HG03135 (cell line): ENCODE measurements around the gene METTL25.

Experiments
- ATAC-seq: cut with Tn5 transposase; IDR thresholded peaks from one replicate; pipeline ENCODE4 v1.9.1; 2021; ENCODE audit warnings: mild to moderate bottlenecking, moderate library complexity; ENCODE audit not compliant: unreplicated experiment

Gene METTL25

DNA sequence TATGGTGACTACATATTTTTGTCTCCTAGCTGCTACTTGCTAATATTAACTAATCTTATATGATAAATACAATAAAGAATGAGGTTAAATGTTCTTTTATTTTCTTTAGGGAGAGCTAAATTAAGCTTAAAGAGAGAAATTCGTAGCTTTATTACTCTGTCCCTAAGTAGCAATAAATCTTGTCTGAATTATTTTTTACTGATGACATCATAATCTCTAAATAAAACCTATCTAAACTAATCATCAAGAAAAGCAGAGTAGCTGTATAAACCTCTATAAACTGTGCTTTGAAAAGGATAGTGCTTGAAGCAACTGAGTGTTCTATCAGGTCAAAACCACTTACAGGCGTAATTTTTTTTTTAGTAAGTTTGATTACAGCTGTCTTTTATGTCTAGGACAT is 42.5 kb downstream of the METTL25 start:
- no peak for ATAC-seq

DNA sequence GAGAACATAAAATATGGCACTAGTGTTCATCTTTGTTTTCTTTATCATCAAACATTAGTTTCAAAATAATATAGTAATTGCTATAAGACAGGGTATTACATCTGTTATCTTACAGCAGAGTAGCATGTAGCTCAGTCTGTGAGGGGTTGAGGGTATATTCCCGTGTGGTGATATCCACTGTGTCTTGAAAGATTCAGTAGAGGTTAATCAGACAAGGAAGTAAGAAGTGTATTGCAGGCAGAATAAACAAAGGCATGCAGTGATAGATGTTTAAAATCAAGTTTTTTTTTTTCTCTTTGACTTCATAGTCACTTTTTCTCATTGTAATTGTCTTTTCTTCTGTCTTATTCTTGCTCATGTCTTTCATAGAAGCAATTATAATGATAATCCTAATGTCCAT is 48.3 kb downstream of the METTL25 start:
- ATAC-seq, result no peak

DNA sequence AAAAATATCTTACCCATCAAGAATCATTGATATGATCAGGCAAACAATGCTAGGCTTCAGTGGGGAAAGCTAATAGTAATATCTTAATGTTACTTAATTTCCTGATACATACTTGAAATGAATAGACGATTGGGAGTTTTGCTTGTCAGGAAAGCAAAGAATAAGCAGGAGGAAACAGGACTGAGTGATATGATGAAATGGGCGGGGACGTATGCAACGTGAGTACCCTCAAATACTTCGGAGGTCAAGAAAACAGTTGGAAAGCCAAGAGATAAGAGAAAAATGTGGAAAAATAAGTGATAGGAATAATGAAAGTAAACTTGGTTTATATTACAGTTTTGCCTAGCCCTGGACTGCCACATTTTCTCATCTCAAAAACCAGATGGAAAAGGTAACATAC is 49.2 kb downstream of the METTL25 start:
- ATAC-seq, result no peak

DNA sequence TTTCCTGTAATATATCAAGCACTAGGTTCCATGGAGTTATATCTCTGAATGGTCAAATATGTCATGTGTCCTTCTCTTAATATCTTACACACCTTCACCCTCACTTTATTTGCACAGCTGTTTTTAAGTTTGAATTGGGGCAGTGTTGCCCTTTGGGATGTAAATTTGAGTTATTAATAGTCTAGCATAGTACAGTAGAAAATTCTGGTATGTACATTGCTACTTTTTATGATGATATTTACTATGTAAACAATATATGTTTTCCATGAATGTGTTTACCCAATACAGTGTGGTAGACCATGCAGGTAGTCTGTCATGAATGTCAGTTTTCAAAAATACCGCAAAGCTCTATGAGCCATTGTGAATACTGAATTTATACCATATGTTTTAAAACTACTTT is 50.5 kb downstream of the METTL25 start:
- ATAC-seq, result no peak

DNA sequence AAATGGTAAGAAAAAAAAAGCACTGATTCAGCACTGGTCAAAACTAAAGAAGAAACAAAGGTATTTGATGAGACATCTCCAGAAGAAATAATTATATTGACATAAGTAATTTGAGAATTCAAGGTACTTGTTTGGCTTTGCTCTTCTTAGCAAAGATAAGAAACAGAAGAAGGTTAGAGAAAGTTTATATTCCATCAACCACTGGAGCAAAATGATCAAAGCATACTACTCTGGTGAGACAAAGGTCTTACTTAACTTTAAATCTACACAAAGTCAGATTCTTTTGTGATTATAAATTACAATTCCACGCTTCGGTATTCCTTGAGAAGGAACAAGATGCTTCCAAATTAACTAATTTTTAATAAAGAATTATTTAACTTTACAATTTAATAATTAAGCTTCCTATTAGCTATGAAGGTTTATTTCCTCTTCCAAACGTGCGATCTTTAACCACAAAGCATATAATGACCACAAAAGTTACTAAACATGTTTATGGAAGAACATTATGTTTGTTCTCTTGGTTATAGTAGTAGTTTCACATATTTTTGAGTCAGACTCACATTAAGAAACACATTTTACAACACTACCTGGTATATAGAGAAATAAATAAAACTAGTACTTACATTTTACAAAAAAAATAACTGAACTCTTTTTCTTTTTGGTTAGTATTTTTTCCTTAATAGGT is 53.4 kb downstream of the METTL25 start:
- ATAC-seq, result no peak

DNA sequence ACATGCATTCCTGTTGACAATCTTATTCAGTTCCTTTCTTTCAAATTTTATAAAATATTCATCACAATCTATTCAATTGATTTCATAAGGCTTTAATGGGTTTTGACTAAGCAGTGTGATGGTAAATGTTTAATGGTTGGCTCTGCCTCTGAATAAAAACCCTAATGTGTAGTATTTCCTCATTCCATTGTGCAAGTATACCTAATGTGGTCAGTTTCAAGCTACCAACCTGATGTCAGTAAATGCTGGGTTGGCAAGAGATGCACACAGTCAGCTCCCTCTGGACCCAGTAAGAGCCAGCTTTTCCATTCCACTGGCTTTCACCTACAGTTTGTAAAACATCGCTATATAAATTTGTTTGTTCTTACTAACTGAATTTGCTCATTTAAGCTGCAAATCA is 53.9 kb downstream of the METTL25 start:
- ATAC-seq, result no peak

DNA sequence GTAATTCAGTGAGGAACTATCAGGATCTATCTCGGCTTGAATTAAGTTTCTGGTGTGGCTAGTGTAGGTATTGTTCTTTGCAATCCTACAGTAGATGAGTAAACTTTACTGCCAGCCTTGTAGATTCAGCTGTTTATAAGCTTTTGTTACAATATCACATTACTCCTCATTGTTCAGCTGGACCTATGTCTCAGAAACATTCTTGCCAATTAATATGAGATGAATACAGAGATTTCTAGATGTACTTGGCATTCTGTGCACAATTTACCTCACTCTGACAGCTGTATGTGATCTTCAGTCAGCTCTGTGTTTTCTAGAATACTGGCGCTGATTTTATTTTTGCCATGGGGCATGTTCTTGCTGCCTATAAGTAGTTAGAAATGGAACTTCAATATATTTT is 55.7 kb downstream of the METTL25 start:
- no peak for ATAC-seq

DNA sequence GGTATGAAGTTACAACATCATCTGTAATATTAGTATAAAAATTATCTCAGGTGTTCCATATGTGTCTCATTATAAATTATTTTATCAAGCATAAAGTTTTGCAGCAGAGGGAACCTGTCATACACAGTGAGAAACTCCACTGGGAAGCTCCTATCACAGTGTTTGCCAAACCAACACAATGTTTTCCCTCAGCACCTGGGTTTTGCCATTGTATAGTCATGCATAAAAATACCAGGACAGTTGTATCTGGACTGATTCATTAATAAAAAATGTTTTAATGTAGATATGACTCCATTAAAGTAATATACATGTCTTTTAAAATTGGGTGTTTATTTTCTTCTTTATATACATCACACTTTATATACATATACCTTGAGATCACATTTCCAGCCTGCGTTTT is 56.6 kb downstream of the METTL25 start:
- no peak for ATAC-seq

DNA sequence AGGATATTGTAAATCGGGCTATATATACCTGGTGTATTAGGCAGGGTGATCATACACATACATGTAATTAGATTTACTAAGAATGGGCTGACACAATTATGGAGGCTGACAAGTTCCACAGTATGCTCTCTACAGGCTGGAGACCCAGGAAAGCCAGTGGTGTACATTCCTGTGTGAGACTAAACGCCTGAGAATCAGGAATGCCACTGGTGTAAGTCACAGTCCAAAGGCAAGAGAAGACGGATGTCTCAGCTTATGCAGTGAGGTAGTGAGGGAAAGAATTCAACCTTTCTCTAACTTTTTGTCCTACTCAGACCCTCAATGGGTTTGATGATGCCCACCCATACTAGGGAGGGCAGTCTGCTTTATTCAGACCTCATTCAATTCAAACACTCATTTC is 57.1 kb downstream of the METTL25 start:
- ATAC-seq, result no peak

DNA sequence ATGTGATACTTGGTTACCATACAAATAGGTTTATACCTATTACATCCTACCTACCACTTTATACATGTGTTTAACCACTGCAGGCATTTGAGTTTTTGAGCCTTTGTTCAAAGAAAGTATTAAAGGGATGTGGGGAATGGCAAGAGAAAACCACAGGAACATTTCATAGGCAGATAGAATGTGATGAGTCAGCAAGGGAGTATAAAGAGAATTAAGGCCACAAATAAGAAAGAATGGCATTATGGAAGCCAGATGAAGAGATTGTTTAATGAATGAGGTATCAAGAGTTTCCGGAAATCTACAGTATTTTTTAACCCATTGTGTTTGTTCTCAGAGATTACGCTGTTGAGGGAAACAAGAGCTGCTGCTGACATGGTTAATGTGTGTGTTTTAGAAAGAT is 66.9 kb downstream of the METTL25 start:
- no peak for ATAC-seq

DNA sequence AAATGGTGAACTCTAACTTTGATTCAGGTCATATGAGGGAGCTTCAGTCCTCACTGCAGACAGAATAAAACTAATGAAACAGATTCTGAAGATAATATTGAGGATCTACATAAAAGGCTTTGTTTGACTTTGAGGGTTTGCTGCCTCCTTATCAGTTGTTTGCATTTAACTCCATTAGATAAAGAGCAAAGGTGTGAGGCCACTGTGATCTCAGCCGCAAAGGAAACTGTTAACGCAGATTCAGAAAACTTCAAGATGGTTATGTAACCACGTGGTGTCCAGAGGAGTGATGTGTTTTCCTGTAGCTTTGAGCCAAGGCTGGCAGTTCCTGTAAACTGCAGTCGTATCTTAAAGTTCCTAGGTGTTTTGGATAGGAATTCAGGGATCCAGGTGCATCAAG is 67.8 kb downstream of the METTL25 start:
- ATAC-seq, result no peak

DNA sequence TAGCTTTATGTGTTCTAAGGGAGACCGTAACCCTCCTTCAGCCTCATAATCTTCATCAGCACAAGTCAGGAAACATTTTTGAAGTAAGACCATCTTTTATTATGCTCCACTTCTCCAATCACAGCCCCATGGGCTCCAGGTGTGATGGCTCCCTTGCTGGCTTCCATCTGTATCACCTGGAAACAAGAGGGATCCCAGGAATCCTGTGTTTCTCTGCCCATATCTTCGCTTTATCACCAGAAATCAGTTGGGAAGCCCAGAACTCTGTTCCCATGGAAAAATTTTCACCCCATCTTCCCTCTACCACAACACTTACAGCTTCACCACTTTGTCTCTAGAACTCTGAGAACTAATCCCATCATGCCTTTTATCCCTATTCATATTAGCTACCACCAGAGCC is 68.3 kb downstream of the METTL25 start:
- no peak for ATAC-seq

DNA sequence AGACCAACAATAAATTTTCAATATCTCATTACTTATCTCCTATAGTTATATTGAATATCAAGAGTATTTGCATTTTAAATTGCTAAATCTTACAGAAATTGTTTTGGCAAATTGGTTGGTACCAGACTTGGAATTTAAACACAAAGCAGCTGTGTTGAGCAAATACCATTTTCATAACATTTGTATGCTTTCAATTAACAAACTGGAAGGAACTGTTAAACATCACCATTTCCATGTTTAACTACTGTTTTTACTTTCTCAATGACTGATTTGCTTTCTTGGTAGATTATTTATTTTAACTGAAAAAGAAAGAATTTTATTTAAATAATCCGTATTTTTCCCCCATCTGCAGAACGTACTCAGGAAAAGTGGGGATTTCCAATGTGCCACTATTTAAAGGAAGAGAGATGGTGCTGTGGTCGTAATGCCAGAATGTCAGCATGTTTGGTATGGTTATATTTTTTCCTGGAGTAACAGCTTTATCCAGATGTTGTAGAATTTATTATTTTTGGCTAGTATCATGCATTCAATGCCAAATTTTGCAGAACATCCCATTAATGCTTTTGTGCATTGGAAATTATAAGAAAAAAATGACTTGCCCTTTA is 72.3 kb downstream of the METTL25 start:
- ATAC-seq, result no peak

DNA sequence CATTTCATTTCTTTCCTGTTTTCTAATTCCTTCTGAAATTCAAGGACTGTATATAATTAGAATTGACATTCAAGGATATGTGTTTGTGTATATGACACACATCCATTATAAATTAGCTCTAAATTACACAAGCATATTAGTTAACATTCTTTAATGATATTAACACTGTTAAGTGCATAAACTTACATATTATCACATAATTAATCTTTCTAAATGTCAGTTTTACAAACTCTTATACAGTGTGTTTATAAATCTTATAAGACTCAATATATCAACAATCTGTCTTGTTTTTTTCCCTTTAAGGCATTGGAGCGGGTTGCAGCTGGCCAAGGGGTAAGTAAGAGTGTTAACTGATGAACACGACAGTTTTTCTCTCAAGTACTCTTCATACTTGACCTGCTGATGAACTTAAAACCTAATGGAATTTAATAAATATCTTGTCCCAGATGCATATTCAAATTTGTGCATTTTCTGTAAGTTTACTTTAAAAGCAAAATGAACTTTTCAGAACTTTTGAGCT is 76.1 kb downstream of the METTL25 start:
- no peak for ATAC-seq

DNA sequence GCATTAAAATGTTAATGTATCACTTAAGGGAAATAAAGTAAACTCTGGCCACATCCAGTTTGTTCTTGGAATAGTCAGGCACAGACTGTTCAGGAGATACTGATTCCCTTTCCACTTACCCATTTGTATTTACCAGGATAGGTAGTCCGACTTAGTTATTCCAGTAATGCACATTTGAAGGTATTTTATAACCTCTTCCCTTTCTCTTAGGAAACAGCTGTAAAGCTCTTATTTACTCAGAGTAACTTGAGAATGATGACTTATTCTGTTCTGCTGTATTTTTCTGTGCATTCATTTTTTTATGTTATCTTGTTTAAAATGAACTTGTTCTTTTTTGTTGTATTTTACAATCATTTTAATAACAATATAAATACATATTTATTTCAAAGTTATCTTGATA is 78.0 kb downstream of the METTL25 start:
- ATAC-seq, result no peak

DNA sequence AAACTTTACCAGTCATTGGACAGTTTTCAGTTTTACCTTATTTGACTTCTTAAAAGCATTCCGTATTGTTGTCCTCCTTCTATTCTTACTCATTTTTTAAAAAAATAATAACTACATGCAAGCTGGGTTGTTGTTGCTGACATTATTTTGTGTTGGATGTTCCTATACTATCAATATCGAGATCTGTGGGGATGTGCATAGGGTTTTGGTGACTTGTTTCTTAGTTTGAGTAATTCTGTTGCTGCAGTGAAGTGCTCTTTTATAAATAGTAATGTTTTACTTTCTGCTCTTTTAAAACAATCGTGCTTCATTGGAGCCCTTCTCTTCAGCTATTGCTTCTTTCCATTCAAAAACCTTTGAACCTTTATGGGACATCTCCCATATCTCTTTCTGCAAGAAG is 79.4 kb downstream of the METTL25 start:
- peak; percentile 5 for ATAC-seq

DNA sequence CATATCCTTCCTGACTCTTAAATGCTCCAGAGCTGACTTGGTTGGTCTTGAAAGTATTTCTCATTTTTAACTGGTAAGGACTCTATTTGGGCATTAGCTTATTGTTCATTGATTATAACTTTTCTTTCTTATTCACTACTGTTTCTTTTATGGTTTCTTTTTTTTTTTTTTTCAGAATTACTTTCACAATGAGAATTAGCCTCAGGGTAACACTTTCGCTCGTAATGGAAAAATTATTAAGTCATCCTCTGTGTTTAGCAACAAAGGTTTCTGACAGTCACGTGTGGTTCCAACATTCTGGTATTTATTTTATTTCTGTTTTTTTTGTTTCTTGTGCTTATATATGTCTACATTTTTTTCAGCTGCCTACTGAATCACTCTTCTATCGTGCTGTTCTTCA is 80.0 kb downstream of the METTL25 start:
- ATAC-seq, result peak; percentile 64

DNA sequence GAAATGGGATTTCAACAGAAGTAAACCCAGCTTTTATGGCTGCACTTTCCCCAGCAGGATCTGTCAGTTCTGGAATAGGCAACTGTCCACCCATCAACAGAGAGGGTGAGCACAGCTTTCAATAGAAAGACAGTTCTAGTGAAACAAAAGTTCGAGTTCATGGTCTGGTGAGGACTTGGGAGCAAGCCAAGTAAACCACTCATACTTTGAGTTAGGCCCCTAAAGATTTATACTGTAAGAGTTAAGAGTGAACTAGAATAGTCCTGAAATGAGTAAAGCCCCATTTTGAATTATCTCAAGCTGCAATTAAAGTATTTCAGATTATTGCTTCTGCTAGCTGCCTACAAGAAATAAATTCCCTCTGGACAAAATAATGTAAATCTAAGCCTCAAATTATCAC is 82.6 kb downstream of the METTL25 start:
- no peak for ATAC-seq

DNA sequence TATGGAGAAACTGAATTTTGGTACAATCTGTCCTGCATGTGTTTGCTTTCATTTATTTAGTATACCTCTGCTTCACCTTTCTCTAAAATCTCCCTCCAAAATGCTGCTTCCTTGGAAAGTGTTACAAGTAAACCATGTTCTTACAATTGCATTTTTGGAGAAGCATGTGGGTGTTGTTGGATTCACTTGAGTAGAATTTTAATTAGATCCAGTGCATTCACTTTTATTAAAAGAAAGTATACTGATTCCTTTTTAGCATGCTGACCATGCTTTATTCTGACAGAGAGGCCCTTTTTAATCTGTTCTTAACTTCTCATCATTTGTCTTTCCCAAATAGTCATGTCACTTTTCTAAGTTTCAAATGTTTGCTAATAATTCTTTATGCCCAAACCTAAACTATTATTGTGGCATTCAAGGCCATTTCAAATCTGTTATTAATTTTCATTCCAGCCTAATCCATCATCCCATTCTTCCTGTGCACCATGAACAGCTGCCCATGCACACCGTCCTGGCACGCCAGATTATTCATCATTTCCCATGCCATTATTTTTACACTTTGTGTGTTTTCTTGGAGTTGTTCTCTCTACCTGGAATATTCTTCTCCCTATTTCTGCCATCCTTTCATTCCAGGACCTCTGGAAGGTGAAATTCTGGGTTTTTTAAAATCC is 90.7 kb downstream of the METTL25 start:
- no peak for ATAC-seq

DNA sequence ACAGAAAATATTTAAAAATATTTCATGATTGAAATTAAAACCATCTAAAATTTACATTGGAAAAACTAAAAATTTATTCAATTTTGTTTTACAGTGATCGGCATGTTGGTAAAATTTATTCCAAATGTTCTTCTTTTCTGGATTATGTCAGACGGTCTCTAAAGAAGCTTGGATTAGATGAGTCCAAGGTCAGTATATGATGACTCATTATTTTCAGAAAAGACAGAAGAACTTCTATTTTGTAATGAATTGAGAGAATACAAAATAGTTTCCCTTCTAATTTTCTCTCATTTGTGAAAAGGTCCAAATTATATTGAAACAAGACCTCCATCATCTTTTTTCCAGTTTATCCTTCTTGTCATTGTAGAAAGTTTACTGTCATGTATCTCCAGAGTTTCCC is 98.3 kb downstream of the METTL25 start:
- ATAC-seq, result no peak

DNA sequence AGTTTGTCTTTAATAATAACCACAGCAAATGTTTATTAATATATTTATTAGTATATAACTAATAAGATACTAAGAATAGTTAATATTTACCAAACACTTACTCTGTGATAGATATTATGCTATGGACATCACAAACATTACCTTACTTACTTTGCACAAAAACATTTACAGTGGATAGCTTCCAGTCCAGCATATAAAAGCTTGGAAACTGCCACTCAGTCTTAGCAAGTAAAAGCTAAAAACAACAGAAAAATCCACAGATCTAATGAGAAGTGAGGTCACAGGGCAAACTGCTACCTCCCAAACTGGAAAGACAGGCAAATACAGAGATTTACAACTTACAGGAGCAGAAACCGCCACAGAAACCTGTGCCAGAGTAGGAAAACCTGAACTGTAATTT is 99.8 kb downstream of the METTL25 start:
- ATAC-seq, result no peak

DNA sequence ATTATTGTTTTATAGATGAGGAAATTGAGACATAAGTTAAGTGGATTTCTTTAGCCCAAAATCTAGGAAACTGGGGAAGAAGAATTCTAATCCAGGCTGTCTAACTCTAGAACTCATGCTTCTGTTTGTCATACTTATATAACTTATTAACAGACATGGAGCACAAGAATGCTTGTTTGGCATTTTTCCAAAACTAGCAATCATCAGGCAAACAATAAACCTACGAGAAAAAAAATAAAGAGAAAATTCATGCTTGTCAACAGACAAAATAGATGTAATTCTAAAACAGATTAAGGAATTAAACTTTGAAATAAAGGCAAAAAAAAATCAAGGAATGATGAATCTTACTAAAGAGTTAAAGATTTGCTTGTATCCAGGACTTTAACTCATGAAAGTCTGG is 103.1 kb downstream of the METTL25 start:
- no peak for ATAC-seq
